ENCODE measurements around the gene DNAH7.
"Not testable (repeated sequence)": the region's sequence is repeated elsewhere in the genome, so short reads cannot be mapped to it uniquely, and the experiment has no call there.

DNAH7 gene

GRCh38 chr2:195694553-195694952 lies 374.1 kb downstream of the DNAH7 start:
- no peak for TF ChIP-seq CTCF (IDR thresholded peaks at IDR 0.05)
- H3K4me3 ChIP-seq = no peak overlapping the region
- DNase-seq (ENCODE audit: low spot score) = no peak

GRCh38 chr2:195692531-195692930 lies 376.1 kb downstream of the DNAH7 start:
- H3K4me3 ChIP-seq; H3K27ac ChIP-seq; DNase-seq (ENCODE audit: low spot score): not testable (repeated sequence)

More at GRCh38 chr2:195694553-195694952, 374.1 kb downstream of the DNAH7 start:
- no peak overlapping the region for H3K27ac ChIP-seq

All from coronary artery (tissue), 2 donors.